ENCODE results near the gene SOCS7. TPM values are rescaled to one million over a fixed set of nuclear protein-coding genes. Genes with fewer than 3 reads are reported as not detected.

SOCS7 gene
- total and polyA plus RNA-seq, 2 experiments from 2014 or later: 2.7 to 15.9 TPM

GRCh38 chr17:38369124-38369886 is 17.7 kb downstream of the SOCS7 start:
- no peaks in the 10 kb centered on the region for H3K79me2 ChIP-seq
- H3K9me2 ChIP-seq (replicated peaks; ENCODE audit: insufficient read depth): no peaks in the 10 kb centered on the region
- no peaks in the 10 kb centered on the region for H3K4me1 ChIP-seq (ENCODE audit: insufficient read depth)
- H3K9me3 ChIP-seq (ENCODE audit: low read depth): no peaks in the 10 kb centered on the region
- no peak overlapping the region for H3K27ac ChIP-seq
- H3K4me3 ChIP-seq: no peak overlapping the region
- no peak for DNase-seq (ENCODE audit: low spot score)
- no peak overlapping the region for H2AFZ ChIP-seq
- H3K4me2 ChIP-seq: no peak overlapping the region
- TF ChIP-seq EZH2 (IDR thresholded peaks at IDR 0.05; ENCODE audit: borderline replicate concordance) (no peak), EZH2phosphoT487 (IDR thresholded peaks at IDR 0.05; ENCODE audit: low read depth, severe bottlenecking, unreplicated experiment) (no peak)
- TF ChIP-seq, protein P1, sequence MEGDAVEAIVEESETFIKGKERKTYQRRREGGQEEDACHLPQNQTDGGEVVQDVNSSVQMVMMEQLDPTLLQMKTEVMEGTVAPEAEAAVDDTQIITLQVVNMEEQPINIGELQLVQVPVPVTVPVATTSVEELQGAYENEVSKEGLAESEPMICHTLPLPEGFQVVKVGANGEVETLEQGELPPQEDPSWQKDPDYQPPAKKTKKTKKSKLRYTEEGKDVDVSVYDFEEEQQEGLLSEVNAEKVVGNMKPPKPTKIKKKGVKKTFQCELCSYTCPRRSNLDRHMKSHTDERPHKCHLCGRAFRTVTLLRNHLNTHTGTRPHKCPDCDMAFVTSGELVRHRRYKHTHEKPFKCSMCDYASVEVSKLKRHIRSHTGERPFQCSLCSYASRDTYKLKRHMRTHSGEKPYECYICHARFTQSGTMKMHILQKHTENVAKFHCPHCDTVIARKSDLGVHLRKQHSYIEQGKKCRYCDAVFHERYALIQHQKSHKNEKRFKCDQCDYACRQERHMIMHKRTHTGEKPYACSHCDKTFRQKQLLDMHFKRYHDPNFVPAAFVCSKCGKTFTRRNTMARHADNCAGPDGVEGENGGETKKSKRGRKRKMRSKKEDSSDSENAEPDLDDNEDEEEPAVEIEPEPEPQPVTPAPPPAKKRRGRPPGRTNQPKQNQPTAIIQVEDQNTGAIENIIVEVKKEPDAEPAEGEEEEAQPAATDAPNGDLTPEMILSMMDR (IDR thresholded peaks at IDR 0.05; ENCODE audit: poor library complexity): no peak
- no peaks in the 10 kb centered on the region for H4K20me1 ChIP-seq (ENCODE audit: insufficient read depth, poor library complexity, severe bottlenecking)
- no peaks in the 10 kb centered on the region for H3K27me3 ChIP-seq
- 95% methylated on average over 8 of the region's 8 CpGs for WGBS (ENCODE audit: low lambda C conversion rate, missing lambda C conversion rate)
- no peaks in the 10 kb centered on the region for H3K36me3 ChIP-seq (replicated peaks; ENCODE audit: insufficient read depth, low read depth)

DNA sequence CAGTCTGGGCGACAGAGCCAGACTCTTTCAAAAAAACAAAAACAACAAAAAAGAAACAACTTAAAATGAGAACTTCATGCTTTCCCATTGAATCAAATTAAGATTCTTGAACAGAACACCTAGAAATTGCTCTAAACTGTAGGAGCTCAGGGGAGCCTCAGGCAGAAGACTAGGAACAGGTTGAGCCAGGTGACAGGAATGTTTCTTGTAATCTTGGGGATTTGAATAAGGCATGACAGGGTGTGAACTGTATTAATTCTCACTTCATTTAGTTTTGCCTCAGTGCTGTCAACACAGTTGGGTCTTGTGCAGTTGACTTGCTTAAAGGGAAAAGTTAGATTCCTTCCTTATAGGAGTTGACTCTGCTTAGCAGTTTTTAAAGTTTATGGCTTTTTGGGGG is 27.8 kb downstream of the SOCS7 start:
- Histone ChIP-seq H3K36me3 (replicated peaks; ENCODE audit: insufficient read depth, low read depth) (no peaks in the 10 kb centered on the region), H3K4me1 (ENCODE audit: insufficient read depth) (no peaks in the 10 kb centered on the region), H2AFZ (no peak overlapping the region), H4K20me1 (ENCODE audit: insufficient read depth, poor library complexity, severe bottlenecking) (no peaks in the 10 kb centered on the region), H3K4me3 (no peak overlapping the region), H3K79me2 (no peaks in the 10 kb centered on the region), H3K4me2 (no peak overlapping the region), H3K27me3 (no peaks in the 10 kb centered on the region), H3K9me3 (ENCODE audit: low read depth) (no peaks in the 10 kb centered on the region), H3K27ac (no peak overlapping the region), H3K9me2 (replicated peaks; ENCODE audit: insufficient read depth) (no peaks in the 10 kb centered on the region)
- TF ChIP-seq EZH2 (IDR thresholded peaks at IDR 0.05; ENCODE audit: borderline replicate concordance) (no peak), EZH2phosphoT487 (IDR thresholded peaks at IDR 0.05; ENCODE audit: low read depth, severe bottlenecking, unreplicated experiment) (no peak)
- TF ChIP-seq, protein P1 (IDR thresholded peaks at IDR 0.05; ENCODE audit: poor library complexity): no peak
- DNase-seq (ENCODE audit: low spot score): no peak
- WGBS (ENCODE audit: low lambda C conversion rate, missing lambda C conversion rate): 92% methylated on average over 1 of the region's 1 CpG

DNA sequence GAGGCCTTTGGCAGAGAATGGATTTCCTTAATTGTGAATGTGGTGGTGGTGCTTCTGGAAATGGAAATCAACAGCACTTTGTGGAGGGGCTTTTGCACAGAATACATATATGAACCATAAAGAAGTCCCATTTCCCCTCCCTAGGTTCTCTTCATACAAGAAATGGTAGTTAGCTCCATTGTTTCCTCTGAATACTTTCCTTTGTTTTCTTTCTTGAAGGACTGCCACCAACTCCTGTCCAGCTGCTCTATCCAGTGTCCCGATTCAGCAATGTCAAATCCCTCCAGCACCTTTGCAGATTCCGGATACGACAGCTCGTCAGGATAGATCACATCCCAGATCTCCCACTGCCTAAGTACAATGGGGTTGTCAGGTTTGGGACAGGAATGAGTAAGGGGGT is 43.4 kb downstream of the SOCS7 start:
- Histone ChIP-seq H4K20me1 (ENCODE audit: insufficient read depth, poor library complexity, severe bottlenecking) (no peaks in the 10 kb centered on the region), H3K36me3 (replicated peaks; ENCODE audit: insufficient read depth, low read depth) (no peaks in the 10 kb centered on the region), H3K4me2 (no peak overlapping the region), H3K27ac (no peak overlapping the region), H3K4me1 (ENCODE audit: insufficient read depth) (no peaks in the 10 kb centered on the region), H3K9me3 (ENCODE audit: low read depth) (no peaks in the 10 kb centered on the region), H3K27me3 (no peaks in the 10 kb centered on the region), H3K4me3 (no peak overlapping the region), H2AFZ (no peak overlapping the region), H3K9me2 (replicated peaks; ENCODE audit: insufficient read depth) (no peaks in the 10 kb centered on the region), H3K79me2 (no peaks in the 10 kb centered on the region)
- no peak for DNase-seq (ENCODE audit: low spot score)
- TF ChIP-seq EZH2phosphoT487 (IDR thresholded peaks at IDR 0.05; ENCODE audit: low read depth, severe bottlenecking, unreplicated experiment) (no peak), EZH2 (IDR thresholded peaks at IDR 0.05; ENCODE audit: borderline replicate concordance) (no peak)
- TF ChIP-seq, protein P1 (IDR thresholded peaks at IDR 0.05; ENCODE audit: poor library complexity): no peak
- WGBS (ENCODE audit: low lambda C conversion rate, missing lambda C conversion rate): 97% methylated on average over 4 of the region's 4 CpGs

Measured in hepatocyte (in vitro differentiated cells).